NCI-H2081 treated with DMSO at 0.1 percent for 48 hours (cell line): Measurements from ENCODE around the gene ATP13A4.
A peak's percentile ranks its signal among the peaks of the same experiment; 100 is the strongest.

ENCODE experiments used
- DNase-seq: peaks from one replicate; lab custom pipeline; 2025; lab: John Stamatoyannopoulos, UW

The ATP13A4 gene

GRCh38 chr3:193554811-193555210 is at the start of gene ATP13A4:
Gene ATP13A4 (minus strand): TSS chr3:193554895. CDS start chr3:193554799, 96 bp downstream.
- no peak for DNase-seq

GRCh38 chr3:193599393-193599792 is 44.7 kb upstream of the ATP13A4 start:
- DNase-seq = no peak

- DNase-seq = no peak
These were observed 43.5 kb upstream of the ATP13A4 start for GRCh38 chr3:193598202-193598601.

GRCh38 chr3:193595939-193596487 is 41.3 kb upstream of the ATP13A4 start:
- DNase-seq = no peak

- DNase-seq = no peak
These were observed 40.4 kb upstream of the ATP13A4 start for GRCh38 chr3:193594946-193595689.

- DNase-seq = no peak
These were observed 39.0 kb upstream of the ATP13A4 start for GRCh38 chr3:193593668-193594030.

- DNase-seq = peak; percentile 98
These were observed 38.4 kb upstream of the ATP13A4 start, which contains the start of gene OPA1 for GRCh38 chr3:193592841-193593667. Gene OPA1 (plus strand): TSS chr3:193593208. CDS start chr3:193593378, 170 bp downstream.

GRCh38 chr3:193590088-193590856 is 35.6 kb upstream of the ATP13A4 start:
- no peak for DNase-seq

- no peak for DNase-seq
These were observed 34.9 kb upstream of the ATP13A4 start for GRCh38 chr3:193589616-193590015.

- DNase-seq = no peak
These were observed 34.4 kb upstream of the ATP13A4 start for GRCh38 chr3:193589129-193589528.

GRCh38 chr3:193586526-193586925 is 31.8 kb upstream of the ATP13A4 start:
- DNase-seq = no peak

- DNase-seq = no peak
These were observed 30.8 kb upstream of the ATP13A4 start for GRCh38 chr3:193585530-193585929.

GRCh38 chr3:193574488-193575070 is 19.9 kb upstream of the ATP13A4 start:
- no peak for DNase-seq

- no peak for DNase-seq
These were observed 18.9 kb upstream of the ATP13A4 start for GRCh38 chr3:193573403-193574191.

- DNase-seq = peak; percentile 71
These were observed 17.8 kb upstream of the ATP13A4 start for GRCh38 chr3:193572426-193572908.

GRCh38 chr3:193569119-193569518 is 14.4 kb upstream of the ATP13A4 start:
- DNase-seq = no peak

- no peak for DNase-seq
These were observed 9.3 kb upstream of the ATP13A4 start for GRCh38 chr3:193564012-193564411.

GRCh38 chr3:193563426-193563825 is 8.7 kb upstream of the ATP13A4 start:
- DNase-seq = no peak

GRCh38 chr3:193560870-193561269 is 6.2 kb upstream of the ATP13A4 start:
- no peak for DNase-seq

- DNase-seq = no peak
These were observed 5.4 kb upstream of the ATP13A4 start for GRCh38 chr3:193560091-193560490.

- no peak for DNase-seq
These were observed 4.4 kb upstream of the ATP13A4 start for GRCh38 chr3:193559100-193559499.
